ENCODE results near the gene ADCYAP1.

Gene ADCYAP1

DNA sequence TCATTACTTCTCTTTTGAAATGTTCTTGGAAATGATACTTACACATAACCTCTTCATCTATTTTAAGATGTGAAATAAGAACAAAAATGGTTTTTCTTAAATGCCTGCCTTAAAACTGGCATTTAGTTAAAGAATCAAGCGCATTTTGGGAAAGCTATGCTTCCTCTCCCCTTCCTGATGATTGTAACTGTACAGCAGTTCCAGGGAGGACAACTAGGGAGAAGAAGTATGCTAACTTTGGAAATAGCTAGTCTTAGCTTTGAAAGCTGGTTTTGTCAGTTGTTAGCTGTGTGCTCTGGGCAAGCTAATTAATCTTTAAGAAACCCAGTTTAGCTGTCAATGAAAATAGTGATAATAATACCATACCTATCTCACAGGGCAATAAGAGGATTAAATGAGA is 8.4 kb upstream of the ADCYAP1 start:
- TF ChIP-seq EZH2 (optimal IDR thresholded peaks at IDR 0.05; ENCODE audit: low read depth, low read length) (no peak), EZH2phosphoT487 (IDR thresholded peaks at IDR 0.05; ENCODE audit: low read length) (no peak)
- TF ChIP-seq, protein P1, sequence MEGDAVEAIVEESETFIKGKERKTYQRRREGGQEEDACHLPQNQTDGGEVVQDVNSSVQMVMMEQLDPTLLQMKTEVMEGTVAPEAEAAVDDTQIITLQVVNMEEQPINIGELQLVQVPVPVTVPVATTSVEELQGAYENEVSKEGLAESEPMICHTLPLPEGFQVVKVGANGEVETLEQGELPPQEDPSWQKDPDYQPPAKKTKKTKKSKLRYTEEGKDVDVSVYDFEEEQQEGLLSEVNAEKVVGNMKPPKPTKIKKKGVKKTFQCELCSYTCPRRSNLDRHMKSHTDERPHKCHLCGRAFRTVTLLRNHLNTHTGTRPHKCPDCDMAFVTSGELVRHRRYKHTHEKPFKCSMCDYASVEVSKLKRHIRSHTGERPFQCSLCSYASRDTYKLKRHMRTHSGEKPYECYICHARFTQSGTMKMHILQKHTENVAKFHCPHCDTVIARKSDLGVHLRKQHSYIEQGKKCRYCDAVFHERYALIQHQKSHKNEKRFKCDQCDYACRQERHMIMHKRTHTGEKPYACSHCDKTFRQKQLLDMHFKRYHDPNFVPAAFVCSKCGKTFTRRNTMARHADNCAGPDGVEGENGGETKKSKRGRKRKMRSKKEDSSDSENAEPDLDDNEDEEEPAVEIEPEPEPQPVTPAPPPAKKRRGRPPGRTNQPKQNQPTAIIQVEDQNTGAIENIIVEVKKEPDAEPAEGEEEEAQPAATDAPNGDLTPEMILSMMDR (IDR thresholded peaks at IDR 0.05; ENCODE audit: low read length) = no peak
- Histone ChIP-seq H3K79me2 (ENCODE audit: low read length) (no peaks in the 10 kb centered on the region), H3K36me3 (replicated peaks; ENCODE audit: insufficient read depth, low read length) (no peaks in the 10 kb centered on the region), H4K20me1 (ENCODE audit: insufficient read depth, low read length) (no peaks in the 10 kb centered on the region), H3K27me3 (replicated peaks; ENCODE audit: insufficient read depth, low read length) (no peaks in the 10 kb centered on the region), H3K9me3 (replicated peaks; ENCODE audit: insufficient read depth, low read length) (no peaks in the 10 kb centered on the region), H3K4me2 (ENCODE audit: low read depth, low read length) (no peak overlapping the region), H3K27ac (ENCODE audit: low read length) (no peak overlapping the region), H2AFZ (ENCODE audit: low read length) (no peak overlapping the region), H3F3A (ENCODE audit: insufficient read depth, low read length) (no peaks in the 10 kb centered on the region), H3K4me3 (ENCODE audit: low read length) (no peak overlapping the region), H3K9me2 (replicated peaks; ENCODE audit: insufficient read depth, low read length) (no peaks in the 10 kb centered on the region), H3K9ac (ENCODE audit: low read length) (no peak overlapping the region), H3K4me1 (ENCODE audit: low read length) (no peaks in the 10 kb centered on the region)
- DNase-seq = no peak

DNA sequence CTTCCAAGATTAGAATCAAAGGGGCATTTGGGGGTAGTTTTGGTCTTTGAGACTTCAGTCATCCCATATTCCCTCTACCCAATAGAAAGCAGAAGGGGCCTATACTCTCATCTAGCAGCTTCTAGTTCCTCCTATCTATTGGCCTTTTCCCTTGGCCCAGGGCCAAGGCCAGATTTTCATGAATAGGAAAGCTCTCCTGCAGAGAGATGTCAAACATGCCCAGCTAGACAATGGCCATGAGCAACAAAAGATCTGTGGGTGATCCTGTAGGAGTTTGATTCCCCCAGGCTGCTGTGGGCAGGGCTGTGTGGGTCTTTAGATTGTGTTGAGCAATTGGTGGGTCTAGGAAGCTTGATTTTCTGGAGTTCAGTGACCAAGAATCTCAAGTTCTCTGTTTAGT is 2.9 kb upstream of the ADCYAP1 start:
- H3K9me3 ChIP-seq (replicated peaks; ENCODE audit: insufficient read depth, low read length) = no peaks in the 10 kb centered on the region
- no peak for DNase-seq
- no peak overlapping the region for H3K4me2 ChIP-seq (ENCODE audit: low read depth, low read length)
- H3K79me2 ChIP-seq (ENCODE audit: low read length) = no peaks in the 10 kb centered on the region
- H3K9ac ChIP-seq (ENCODE audit: low read length) = no peak overlapping the region
- no peaks in the 10 kb centered on the region for H3K27me3 ChIP-seq (replicated peaks; ENCODE audit: insufficient read depth, low read length)
- H3K27ac ChIP-seq (ENCODE audit: low read length) = no peak overlapping the region
- H2AFZ ChIP-seq (ENCODE audit: low read length) = no peak overlapping the region
- no peak overlapping the region for H3K4me3 ChIP-seq (ENCODE audit: low read length)
- H3K4me1 ChIP-seq (ENCODE audit: low read length) = no peaks in the 10 kb centered on the region
- H4K20me1 ChIP-seq (ENCODE audit: insufficient read depth, low read length) = no peaks in the 10 kb centered on the region
- H3F3A ChIP-seq (ENCODE audit: insufficient read depth, low read length) = no peaks in the 10 kb centered on the region
- no peaks in the 10 kb centered on the region for H3K36me3 ChIP-seq (replicated peaks; ENCODE audit: insufficient read depth, low read length)
- TF ChIP-seq, protein P1 (IDR thresholded peaks at IDR 0.05; ENCODE audit: low read length) = no peak
- no peak for TF ChIP-seq EZH2 (optimal IDR thresholded peaks at IDR 0.05; ENCODE audit: low read depth, low read length)
- no peak for TF ChIP-seq EZH2phosphoT487 (IDR thresholded peaks at IDR 0.05; ENCODE audit: low read length)
- no peaks in the 10 kb centered on the region for H3K9me2 ChIP-seq (replicated peaks; ENCODE audit: insufficient read depth, low read length)

DNA sequence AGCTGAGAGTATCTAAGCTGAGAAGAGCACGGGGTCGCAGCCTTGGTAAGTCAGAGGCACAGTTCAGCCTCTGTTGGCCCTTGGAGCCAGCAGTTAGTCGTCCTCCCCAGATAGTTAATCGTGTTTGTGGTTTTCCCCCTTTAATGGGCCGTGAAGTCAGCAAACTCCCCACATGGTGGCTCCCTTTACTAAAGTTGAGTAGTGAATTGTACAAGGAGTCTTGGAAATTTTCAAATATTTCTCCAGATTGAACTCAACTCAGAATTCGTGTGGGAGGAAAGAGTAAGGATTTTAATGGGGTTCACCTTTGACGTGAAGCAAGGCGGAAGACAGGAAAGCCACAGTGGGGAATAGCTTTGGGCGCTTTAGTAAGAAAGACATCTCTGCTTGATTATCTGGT is 2.4 kb upstream of the ADCYAP1 start:
- no peak overlapping the region for H3K4me2 ChIP-seq (ENCODE audit: low read depth, low read length)
- no peaks in the 10 kb centered on the region for H3K9me3 ChIP-seq (replicated peaks; ENCODE audit: insufficient read depth, low read length)
- no peaks in the 10 kb centered on the region for H3F3A ChIP-seq (ENCODE audit: insufficient read depth, low read length)
- TF ChIP-seq EZH2phosphoT487 (IDR thresholded peaks at IDR 0.05; ENCODE audit: low read length) (no peak), EZH2 (optimal IDR thresholded peaks at IDR 0.05; ENCODE audit: low read depth, low read length) (no peak)
- TF ChIP-seq, protein P1 (IDR thresholded peaks at IDR 0.05; ENCODE audit: low read length) = no peak
- no peak overlapping the region for H2AFZ ChIP-seq (ENCODE audit: low read length)
- H3K27me3 ChIP-seq (replicated peaks; ENCODE audit: insufficient read depth, low read length) = no peaks in the 10 kb centered on the region
- no peak overlapping the region for H3K27ac ChIP-seq (ENCODE audit: low read length)
- no peaks in the 10 kb centered on the region for H3K4me1 ChIP-seq (ENCODE audit: low read length)
- H3K9ac ChIP-seq (ENCODE audit: low read length) = no peak overlapping the region
- no peaks in the 10 kb centered on the region for H3K9me2 ChIP-seq (replicated peaks; ENCODE audit: insufficient read depth, low read length)
- H3K79me2 ChIP-seq (ENCODE audit: low read length) = no peaks in the 10 kb centered on the region
- no peaks in the 10 kb centered on the region for H3K36me3 ChIP-seq (replicated peaks; ENCODE audit: insufficient read depth, low read length)
- no peaks in the 10 kb centered on the region for H4K20me1 ChIP-seq (ENCODE audit: insufficient read depth, low read length)
- no peak for DNase-seq
- H3K4me3 ChIP-seq (ENCODE audit: low read length) = no peak overlapping the region
